ENCODE measurements around the gene NOSIP. TPM values are rescaled to one million over a fixed set of nuclear protein-coding genes. Genes with fewer than 3 reads are reported as not detected.

The NOSIP gene
- total and polyA plus RNA-seq, 7 donors, result 53.9 to 104 (median 69.9) TPM

DNA sequence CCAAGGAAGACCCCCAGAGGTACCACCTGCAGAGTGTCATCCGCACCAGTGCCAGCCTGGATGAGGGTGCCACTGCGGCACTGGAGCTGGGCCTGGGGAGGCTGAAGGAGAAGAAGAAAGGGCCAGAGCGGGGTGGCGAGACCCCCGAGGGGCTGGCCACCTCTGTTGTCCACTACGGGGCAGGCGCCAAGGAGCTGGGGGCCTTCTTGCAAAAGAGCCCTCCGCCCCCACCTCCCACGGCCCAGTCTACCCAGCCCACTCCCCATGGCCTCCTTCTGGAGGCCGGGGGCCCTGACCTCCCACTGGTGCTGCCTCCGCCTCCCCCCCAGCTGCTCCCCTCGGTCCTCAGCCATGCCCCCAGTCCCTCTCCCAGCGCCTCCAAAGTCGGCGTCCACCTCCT, 16.1 kb upstream of the NOSIP start:
- WGBS, 3 donors, result 83 to 92% (median 89%) methylated on average over 6 to 15 of the region's 15 CpGs
- Histone ChIP-seq H3K27me3 (ENCODE audit: insufficient read depth in 3 of 3, low read length in 2 of 3) (no peaks in the 10 kb centered on the region), H3K4me1 (peaks cover 16% of the 10 kb centered on the region), H3K27ac (no peak overlapping the region), H3K36me3 (ENCODE audit: insufficient read depth in 1 of 2, low read depth in 1 of 2) (peaks cover 0 to 72% of the 10 kb centered on the region in 2 donors), H3K4me3 (no peak overlapping the region), H3K9me3 (no peaks in the 10 kb centered on the region)
- intact Hi-C loops (cut with DNase I), result no loop called here
- ATAC-seq, result no peak
- no peak for DNase-seq
- TF ChIP-seq, protein P1, sequence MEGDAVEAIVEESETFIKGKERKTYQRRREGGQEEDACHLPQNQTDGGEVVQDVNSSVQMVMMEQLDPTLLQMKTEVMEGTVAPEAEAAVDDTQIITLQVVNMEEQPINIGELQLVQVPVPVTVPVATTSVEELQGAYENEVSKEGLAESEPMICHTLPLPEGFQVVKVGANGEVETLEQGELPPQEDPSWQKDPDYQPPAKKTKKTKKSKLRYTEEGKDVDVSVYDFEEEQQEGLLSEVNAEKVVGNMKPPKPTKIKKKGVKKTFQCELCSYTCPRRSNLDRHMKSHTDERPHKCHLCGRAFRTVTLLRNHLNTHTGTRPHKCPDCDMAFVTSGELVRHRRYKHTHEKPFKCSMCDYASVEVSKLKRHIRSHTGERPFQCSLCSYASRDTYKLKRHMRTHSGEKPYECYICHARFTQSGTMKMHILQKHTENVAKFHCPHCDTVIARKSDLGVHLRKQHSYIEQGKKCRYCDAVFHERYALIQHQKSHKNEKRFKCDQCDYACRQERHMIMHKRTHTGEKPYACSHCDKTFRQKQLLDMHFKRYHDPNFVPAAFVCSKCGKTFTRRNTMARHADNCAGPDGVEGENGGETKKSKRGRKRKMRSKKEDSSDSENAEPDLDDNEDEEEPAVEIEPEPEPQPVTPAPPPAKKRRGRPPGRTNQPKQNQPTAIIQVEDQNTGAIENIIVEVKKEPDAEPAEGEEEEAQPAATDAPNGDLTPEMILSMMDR (IDR thresholded peaks at IDR 0.05), result no peak

DNA sequence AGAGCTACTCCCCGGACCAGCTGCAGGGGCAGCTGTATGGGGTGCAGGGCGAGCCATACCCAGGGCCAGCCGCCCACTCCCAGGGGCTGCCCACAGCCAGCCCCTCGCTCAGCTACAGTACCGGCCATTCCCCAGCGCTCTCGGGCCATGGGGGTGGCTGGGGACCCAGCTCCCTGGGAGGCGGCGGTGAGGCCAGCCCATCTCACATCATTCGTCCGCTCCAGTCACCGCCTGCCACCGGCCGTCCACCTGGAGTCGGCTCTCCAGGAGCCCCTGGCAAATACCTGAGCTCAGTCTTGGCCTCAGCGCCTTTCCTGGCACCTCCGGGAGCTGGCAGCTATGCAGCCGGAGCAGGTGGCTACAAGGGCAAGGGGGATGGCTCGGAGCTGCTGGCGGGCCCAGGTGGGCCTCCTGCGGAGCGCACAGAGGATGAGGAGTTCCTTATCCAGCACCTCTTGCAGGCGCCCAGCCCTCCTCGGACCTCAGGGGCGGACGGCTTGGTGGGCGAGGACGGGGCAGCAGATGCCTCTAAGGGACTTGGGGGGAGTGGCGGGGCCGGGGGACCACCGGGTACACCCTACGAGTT, 15.6 kb upstream of the NOSIP start:
- H3K4me3 ChIP-seq, result no peak overlapping the region
- H3K9me3 ChIP-seq, result no peaks in the 10 kb centered on the region
- peaks cover 16% of the 10 kb centered on the region for H3K4me1 ChIP-seq
- no peak for DNase-seq
- 79 to 84% (median 82%) methylated on average over 18 to 32 of the region's 32 CpGs for WGBS, 3 donors
- no peak for ATAC-seq
- intact Hi-C loops (cut with DNase I), result no loop called here
- H3K27me3 ChIP-seq (ENCODE audit: insufficient read depth in 3 of 3, low read length in 2 of 3), result no peaks in the 10 kb centered on the region
- H3K27ac ChIP-seq, result no peak overlapping the region
- TF ChIP-seq, protein P1 (IDR thresholded peaks at IDR 0.05), result no peak
- H3K36me3 ChIP-seq (ENCODE audit: insufficient read depth in 1 of 2, low read depth in 1 of 2), result peaks cover 0 to 69% of the 10 kb centered on the region in 2 donors

DNA sequence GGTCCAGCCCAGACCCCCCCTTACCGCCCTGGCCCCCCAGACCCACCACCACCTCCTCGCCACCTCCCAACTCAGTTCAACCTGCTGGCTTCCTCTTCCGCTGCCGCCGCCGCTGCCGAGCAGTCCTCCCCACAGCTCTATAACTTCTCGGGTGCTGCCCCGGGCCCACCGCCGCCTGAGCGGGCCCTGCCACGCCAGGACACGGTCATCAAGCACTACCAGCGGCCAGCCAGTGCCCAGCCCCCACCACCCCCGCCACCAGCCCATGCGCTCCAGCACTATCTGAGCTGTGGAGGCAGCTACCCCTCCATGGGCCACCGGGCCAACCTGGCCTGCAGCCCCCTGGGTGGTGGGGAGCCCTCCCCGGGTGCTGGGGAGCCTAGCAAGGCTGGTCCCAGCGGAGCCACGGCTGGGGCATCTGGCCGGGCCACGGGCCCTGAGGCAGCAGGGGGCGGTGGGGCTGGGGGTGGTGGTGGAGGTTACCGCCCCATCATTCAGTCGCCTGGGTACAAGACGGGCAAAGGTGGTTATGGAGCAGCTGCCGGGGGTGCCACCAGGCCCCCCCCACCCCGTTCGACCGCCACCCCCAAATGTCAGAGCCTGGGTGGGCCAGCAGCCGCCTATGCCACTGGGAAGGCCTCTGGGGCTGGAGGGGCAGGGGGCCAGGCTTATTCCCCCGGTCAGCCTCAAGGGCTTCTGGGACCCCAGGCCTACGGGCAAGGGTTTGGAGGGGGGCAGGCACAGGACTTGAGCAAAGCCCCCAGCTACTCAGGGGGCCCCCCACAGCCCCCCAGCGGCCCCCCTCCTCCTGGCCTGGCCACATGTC, 14.8 kb upstream of the NOSIP start:
- no peak overlapping the region for H3K27ac ChIP-seq

DNA sequence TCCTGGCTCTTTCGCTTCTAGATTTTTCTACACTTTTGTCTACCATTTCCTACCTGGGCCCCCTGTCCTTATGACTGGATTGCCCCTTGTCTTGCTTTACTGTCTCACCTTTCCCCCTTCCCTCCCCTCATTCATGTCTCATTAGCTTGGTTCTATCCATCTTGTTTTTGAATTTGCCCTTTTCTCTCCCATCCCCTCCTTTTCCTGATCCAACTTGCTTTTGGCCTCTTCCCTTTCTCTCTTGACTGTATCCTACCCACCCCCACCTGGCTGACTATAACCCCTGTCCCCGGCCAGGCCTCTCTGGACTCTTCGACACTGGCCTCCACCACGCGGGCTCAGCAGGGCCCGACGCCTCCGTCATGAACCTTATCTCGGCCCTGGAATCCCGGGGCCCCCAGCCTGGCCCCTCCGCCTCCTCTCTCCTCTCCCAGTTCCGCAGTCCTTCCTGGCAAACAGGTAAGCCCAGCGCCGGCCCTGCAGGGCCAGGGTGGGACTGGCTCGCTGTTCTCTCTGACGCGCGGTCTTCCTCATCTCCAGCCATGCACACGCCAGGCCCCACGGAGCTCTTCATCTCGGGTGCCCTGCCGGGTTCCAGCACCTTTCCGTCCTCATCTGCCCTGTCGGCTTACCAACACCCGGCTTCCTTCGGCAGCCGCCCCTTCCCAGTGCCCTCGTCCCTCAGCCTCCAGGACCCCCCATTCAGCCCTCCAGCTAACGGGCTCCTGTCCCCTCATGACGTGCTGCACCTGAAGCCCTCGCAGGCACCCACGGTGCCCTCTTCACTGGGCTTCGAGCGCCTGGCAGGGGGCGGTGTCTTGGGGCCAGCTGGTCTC, 14.0 kb upstream of the NOSIP start:
- H3K4me3 ChIP-seq, result peak overlapping the region; percentile 78
- H3K9me3 ChIP-seq, result no peaks in the 10 kb centered on the region
- TF ChIP-seq, protein P1 (IDR thresholded peaks at IDR 0.05), result no peak
- H3K4me1 ChIP-seq, result peaks cover 16% of the 10 kb centered on the region
- H3K27ac ChIP-seq, result peak overlapping the region; percentile 93
- DNase-seq (peak; percentile 16 to 52), ATAC-seq (no peak)
- H3K36me3 ChIP-seq (ENCODE audit: insufficient read depth in 1 of 2, low read depth in 1 of 2), result peaks cover 0 to 53% of the 10 kb centered on the region in 2 donors
- intact Hi-C loops (cut with DNase I), result loop anchor here (5.0 kb wide), 1 partner anchor 43 kb away; no protein-coding TSS in a partner anchor
- H3K27me3 ChIP-seq (ENCODE audit: insufficient read depth in 3 of 3, low read length in 2 of 3), result no peaks in the 10 kb centered on the region
- 89 to 94% (median 90%) methylated on average over 35 of the region's 35 CpGs for WGBS, 3 donors

More for the DNA sequence above, 14.8 kb upstream of the NOSIP start:
- H3K9me3 ChIP-seq, result no peaks in the 10 kb centered on the region
- intact Hi-C loops (cut with DNase I), result loop anchor here (5.0 kb wide), 1 partner anchor 42 kb away; no protein-coding TSS in a partner anchor
- ATAC-seq (no peak), DNase-seq (no peak)
- peaks cover 16% of the 10 kb centered on the region for H3K4me1 ChIP-seq
- WGBS, 3 donors, result 89 to 93% (median 89%) methylated on average over 30 to 35 of the region's 35 CpGs
- no peak overlapping the region for H3K4me3 ChIP-seq
- peaks cover 0 to 62% of the 10 kb centered on the region in 2 donors for H3K36me3 ChIP-seq (ENCODE audit: insufficient read depth in 1 of 2, low read depth in 1 of 2)
- TF ChIP-seq, protein P1 (IDR thresholded peaks at IDR 0.05), result no peak
- no peaks in the 10 kb centered on the region for H3K27me3 ChIP-seq (ENCODE audit: insufficient read depth in 3 of 3, low read length in 2 of 3)

Data from psoas muscle (tissue), 8 donors.